Endothelial cell (in vitro differentiated cells): ENCODE measurements around the gene LCOR. TPM values are rescaled to one million over a fixed set of nuclear protein-coding genes. Genes with fewer than 3 reads are reported as not detected.
"Not testable (repeated sequence)": the region's sequence is repeated elsewhere in the genome, so short reads cannot be mapped to it uniquely, and the experiment has no call there.

Experiments
- DNase-seq: peaks from one replicate; pipeline ENCODE4 v3.0.0; 2021; ENCODE audit warnings: low spot score
- H3K27ac Mint-ChIP-seq: one replicate; pipeline ENCODE4 v1.8.0; 2021; ENCODE audit warnings: mixed read lengths, inconsistent platforms; ENCODE audit not compliant: unreplicated experiment
- H3K27me3 Mint-ChIP-seq: one replicate; pipeline ENCODE4 v1.8.0; 2021; ENCODE audit warnings: mild to moderate bottlenecking, moderate library complexity, mixed read lengths, inconsistent platforms; ENCODE audit not compliant: unreplicated experiment
- H3K36me3 Mint-ChIP-seq: one replicate; pipeline ENCODE4 v1.8.0; 2021; ENCODE audit warnings: mild to moderate bottlenecking, low read depth, mixed read lengths, inconsistent platforms; ENCODE audit not compliant: unreplicated experiment
- H3K4me1 Mint-ChIP-seq: one replicate; pipeline ENCODE4 v1.8.0; 2021; ENCODE audit warnings: mild to moderate bottlenecking, mixed read lengths, inconsistent platforms; ENCODE audit not compliant: unreplicated experiment
- H3K4me3 Mint-ChIP-seq: one replicate; pipeline ENCODE4 v1.8.0; 2021; ENCODE audit warnings: mild to moderate bottlenecking, mixed read lengths, inconsistent platforms; ENCODE audit not compliant: unreplicated experiment
- H3K9me3 Mint-ChIP-seq: one replicate; pipeline ENCODE4 v1.8.0; 2021; ENCODE audit warnings: mixed read lengths, inconsistent platforms; ENCODE audit not compliant: unreplicated experiment
- CTCF ChIP-seq: fragments of 200-600 bp; sonication (generic); IDR thresholded peaks from one replicate; pipeline ENCODE4 v1.5.0; 2021; ENCODE audit warnings: antibody characterized with exemption; ENCODE audit not compliant: unreplicated experiment
- total RNA-seq: library from RNA; stranded (reverse); fragmentation: NEBNext Ultra II Directional; extraction: Animal tissue kit (Norgen Biotek cat#: 25700); gene quantifications from one replicate; pipeline ENCODE4 v1.2.1, GENCODE V29; 2021; ENCODE audit not compliant: unreplicated experiment

The LCOR gene
- total RNA-seq, 1 donor from 2014 or later = 36.6 TPM

GRCh38 chr10:96924861-96925260 is 92.8 kb downstream of the LCOR start:
- no peak for DNase-seq
- Mint-ChIP-seq H3K4me3 (no peak overlapping the region), H3K36me3 (no peaks in the 10 kb centered on the region), H3K27ac (no peak overlapping the region), H3K27me3 (peaks cover 2% of the 10 kb centered on the region), H3K9me3 (no peaks in the 10 kb centered on the region), H3K4me1 (peaks cover 14% of the 10 kb centered on the region)
- no peak for TF ChIP-seq CTCF

GRCh38 chr10:96930469-96930868 is 98.4 kb downstream of the LCOR start:
- TF ChIP-seq CTCF = no peak
- no peaks in the 10 kb centered on the region for H3K27me3 Mint-ChIP-seq

GRCh38 chr10:96935148-96935547 is 103.0 kb downstream of the LCOR start:
- no peak for TF ChIP-seq CTCF
- no peak overlapping the region for H3K4me3 Mint-ChIP-seq
- peaks cover 4% of the 10 kb centered on the region for H3K9me3 Mint-ChIP-seq
- H3K27ac Mint-ChIP-seq = no peak overlapping the region
- H3K27me3 Mint-ChIP-seq = no peaks in the 10 kb centered on the region
- H3K4me1 Mint-ChIP-seq = no peaks in the 10 kb centered on the region
- H3K36me3 Mint-ChIP-seq = peaks cover 8% of the 10 kb centered on the region
- no peak for DNase-seq

More at GRCh38 chr10:96930469-96930868, 98.4 kb downstream of the LCOR start:
- Mint-ChIP-seq H3K4me1 (peaks cover 9% of the 10 kb centered on the region), H3K27ac (no peak overlapping the region), H3K4me3 (no peak overlapping the region), H3K36me3 (no peaks in the 10 kb centered on the region), H3K9me3 (no peaks in the 10 kb centered on the region)
- DNase-seq = no peak

GRCh38 chr10:96935810-96936209 is 103.7 kb downstream of the LCOR start:
- no peaks in the 10 kb centered on the region for H3K4me1 Mint-ChIP-seq
- no peaks in the 10 kb centered on the region for H3K27me3 Mint-ChIP-seq

GRCh38 chr10:96943161-96943560 is 111.1 kb downstream of the LCOR start:
- not testable (repeated sequence) for H3K9me3 Mint-ChIP-seq, DNase-seq, H3K4me3 Mint-ChIP-seq, H3K36me3 Mint-ChIP-seq, H3K4me1 Mint-ChIP-seq, H3K27me3 Mint-ChIP-seq, H3K27ac Mint-ChIP-seq

More at GRCh38 chr10:96935810-96936209, 103.7 kb downstream of the LCOR start:
- no peak for TF ChIP-seq CTCF
- Mint-ChIP-seq H3K36me3 (peaks cover 8% of the 10 kb centered on the region), H3K27ac (no peak overlapping the region), H3K9me3 (peaks cover 4% of the 10 kb centered on the region), H3K4me3 (no peak overlapping the region)
- no peak for DNase-seq
